H1 (cell line): ENCODE results near the gene SLC35E1. TPM values are rescaled to one million over a fixed set of nuclear protein-coding genes. Genes with fewer than 3 reads are reported as not detected.

Experiments
- CTCF ChIA-PET: fragments of 300-600 bp; sonication (Branson Sonifier 250); formaldehyde crosslinking; loops from one replicate; lab custom pipeline; 2021; ENCODE audit not compliant: partially characterized antibody; lab: Charles Lee
- POLR2A ChIA-PET: fragments of 300-600 bp; sonication (Branson Sonifier 250); formaldehyde crosslinking; loops from one replicate; lab custom pipeline; 2021; ENCODE audit warnings: inconsistent platforms; ENCODE audit not compliant: partially characterized antibody; lab: Charles Lee
- DNase-seq, 2 experiments: peaks; one replicate each; pipeline versions ENCODE4 v3.0.0 to v3.0.0-alpha.2; 2010 to 2022; ENCODE audit warnings: low spot score in 2 of 2, low read depth in 1 of 2, mixed read lengths in 1 of 2
- FAIRE-seq: peaks from 2 replicates; lab custom pipeline; 2011; peaks lifted over from hg19 to GRCh38; lab: Jason Lieb, UNC
- H2AFZ ChIP-seq: 2 replicates; pipeline ENCODE4 v1.8.1; 2012; ENCODE audit warnings: low read length, inconsistent platforms
- H2AK5ac ChIP-seq: 2 replicates; pipeline ENCODE4 v1.6.1; 2013; ENCODE audit warnings: low read depth, low read length
- H2BK120ac ChIP-seq: replicated peaks from 2 replicates; pipeline ENCODE3; 2013; ENCODE audit warnings: low read depth, low read length, inconsistent platforms
- H2BK12ac ChIP-seq: 2 replicates; pipeline ENCODE4 v1.6.1; 2013; ENCODE audit warnings: low read depth, low read length
- H2BK15ac ChIP-seq: 2 replicates; pipeline ENCODE4 v1.6.1; 2013; ENCODE audit warnings: low read length
- H2BK20ac ChIP-seq: 2 replicates; pipeline ENCODE4 v1.6.1; 2013; ENCODE audit warnings: low read length
- H2BK5ac ChIP-seq: 2 replicates; pipeline ENCODE4 v1.6.1; 2013; ENCODE audit warnings: low read depth, low read length
- H3K14ac ChIP-seq: 2 replicates; pipeline ENCODE4 v1.6.1; 2013; ENCODE audit warnings: inconsistent platforms; ENCODE audit not compliant: insufficient read length
- H3K18ac ChIP-seq: 2 replicates; pipeline ENCODE4 v1.6.1; 2013; ENCODE audit warnings: low read length; ENCODE audit errors: extremely low read depth
- H3K23ac ChIP-seq: 2 replicates; pipeline ENCODE4 v1.6.1; 2013; ENCODE audit warnings: inconsistent platforms; ENCODE audit not compliant: insufficient read length
- H3K23me2 ChIP-seq: 2 replicates; pipeline ENCODE4 v1.6.1; 2013; ENCODE audit warnings: low read depth, low read length
- H3K27ac ChIP-seq: 2 replicates; pipeline ENCODE4 v1.6.1; 2011; ENCODE audit warnings: low read depth, low read length, inconsistent platforms
- H3K27me3 ChIP-seq, 4 experiments: replicated peaks in 1 of 4; 1 replicate in 1 of 4; 2 replicates in 3 of 4; pipeline versions ENCODE4 v1.6.1 to v1.8.1; 2011 to 2013; ENCODE audit warnings: low read length in 3 of 4, mild to moderate bottlenecking in 3 of 4, inconsistent platforms in 2 of 4, mixed read lengths in 2 of 4, moderate library complexity in 1 of 4; ENCODE audit not compliant: control insufficient read depth in 3 of 4, insufficient read depth in 3 of 4; ENCODE audit errors: extremely low read depth in 1 of 4
- H3K36me3 ChIP-seq, 4 experiments: 2 replicates each; pipeline versions ENCODE4 v1.6.1 to v1.8.1; 2011 to 2013; ENCODE audit warnings: mild to moderate bottlenecking in 4 of 4, low read length in 3 of 4, moderate library complexity in 2 of 4, control low read depth in 1 of 4, inconsistent platforms in 1 of 4; ENCODE audit not compliant: insufficient read depth in 4 of 4, control insufficient read depth in 2 of 4
- H3K4ac ChIP-seq: replicated peaks from 2 replicates; pipeline ENCODE3; 2013; ENCODE audit warnings: low read length, low read depth, mixed read lengths, inconsistent platforms; ENCODE audit not compliant: insufficient read length
- H3K4me1 ChIP-seq, 4 experiments: replicated peaks in 1 of 4; 1 replicate in 1 of 4; 2 replicates in 3 of 4; pipeline versions ENCODE4 v1.6.1 to v1.8.1; 2011 to 2013; ENCODE audit warnings: low read length in 3 of 4, inconsistent platforms in 2 of 4, mixed read lengths in 1 of 4; ENCODE audit not compliant: insufficient read depth in 4 of 4, control insufficient read depth in 3 of 4
- H3K4me2 ChIP-seq, 2 experiments: 2 replicates each; pipeline versions ENCODE4 v1.6.1 to v1.8.1; 2011 to 2013; ENCODE audit warnings: low read depth in 2 of 2, low read length in 2 of 2, control low read depth in 1 of 2, inconsistent platforms in 1 of 2, mild to moderate bottlenecking in 1 of 2; ENCODE audit not compliant: insufficient read depth in 1 of 2
- H3K4me3 ChIP-seq, 4 experiments: fragments of 200-600, 300-600 bp in 1 of 4; sonication (generic), shearing (Covaris generic), sonication (Bioruptor Twin) in 1 of 4; 2 replicates each; pipeline versions ENCODE4 v1.5.1 to v1.8.1; 2011 to 2016; ENCODE audit warnings: low read length in 4 of 4, low read depth in 3 of 4, control low read depth in 2 of 4, inconsistent platforms in 2 of 4, mild to moderate bottlenecking in 2 of 4, mixed read lengths in 1 of 4, moderate library complexity in 1 of 4; ENCODE audit not compliant: insufficient read depth in 2 of 4; ENCODE audit errors: extremely low read depth in 1 of 4
- H3K56ac ChIP-seq: replicated peaks from 2 replicates; pipeline ENCODE3; 2013; ENCODE audit warnings: low read depth, mild to moderate bottlenecking, mixed read lengths, low read length, inconsistent platforms; ENCODE audit not compliant: insufficient read length
- H3K79me1 ChIP-seq: 2 replicates; pipeline ENCODE4 v1.6.1; 2013; ENCODE audit warnings: low read depth, low read length, control low read depth
- H3K79me2 ChIP-seq, 2 experiments: 2 replicates each; pipeline versions ENCODE4 v1.6.1 to v1.8.1; 2012 to 2013; ENCODE audit warnings: low read length in 2 of 2, mild to moderate bottlenecking in 2 of 2, inconsistent platforms in 1 of 2; ENCODE audit not compliant: insufficient read depth in 2 of 2, control insufficient read depth in 1 of 2
- H3K9ac ChIP-seq, 4 experiments: replicated peaks in 1 of 4; 1 replicate in 1 of 4; 2 replicates in 3 of 4; pipeline versions ENCODE4 v1.6.1 to v1.8.1; 2011 to 2013; ENCODE audit warnings: low read depth in 3 of 4, low read length in 3 of 4, control low read depth in 2 of 4, mild to moderate bottlenecking in 2 of 4, moderate library complexity in 2 of 4, inconsistent platforms in 1 of 4; ENCODE audit errors: extremely low read depth in 1 of 4
- H3K9me3 ChIP-seq, 2 experiments: 2 replicates each; pipeline versions ENCODE4 v1.6.1 to v1.8.1; 2012 to 2013; ENCODE audit warnings: mild to moderate bottlenecking in 2 of 2, moderate library complexity in 2 of 2, control low read depth in 1 of 2, inconsistent platforms in 1 of 2, low read depth in 1 of 2, low read length in 1 of 2, mixed read lengths in 1 of 2; ENCODE audit not compliant: insufficient read depth in 2 of 2
- H4K20me1 ChIP-seq, 2 experiments: replicated peaks in 1 of 2; 2 replicates each; pipeline versions ENCODE3 to v1.8.1; 2011 to 2013; ENCODE audit warnings: inconsistent platforms in 2 of 2, low read length in 2 of 2, mild to moderate bottlenecking in 1 of 2; ENCODE audit not compliant: insufficient read depth in 2 of 2, control insufficient read depth in 1 of 2
- H4K5ac ChIP-seq: 2 replicates; pipeline ENCODE4 v1.6.1; 2013; ENCODE audit warnings: low read length, low read depth, mixed read lengths, inconsistent platforms; ENCODE audit not compliant: insufficient read length
- H4K8ac ChIP-seq: 2 replicates; pipeline ENCODE4 v1.8.0; 2013; ENCODE audit warnings: mild to moderate bottlenecking, moderate library complexity, low read length, inconsistent platforms; ENCODE audit not compliant: insufficient read depth; ENCODE audit errors: extremely low read depth
- H4K91ac ChIP-seq: replicated peaks from 2 replicates; pipeline ENCODE3; 2013; ENCODE audit warnings: low read length, mixed read lengths, inconsistent platforms; ENCODE audit not compliant: insufficient read length
- BRCA1 ChIP-seq: IDR thresholded peaks from 2 replicates; pipeline ENCODE4 v1.6.1; 2012; ENCODE audit warnings: low read depth, low read length, improper control_type of control experiment
- CREB1 ChIP-seq: IDR thresholded peaks from 2 replicates; pipeline ENCODE4 v1.6.1; 2012; ENCODE audit warnings: inconsistent platforms
- EZH2 ChIP-seq: fragments of 200-600 bp; sonication (generic); IDR thresholded peaks from 2 replicates; pipeline ENCODE4 v1.7.1; 2012; ENCODE audit warnings: low read depth, mild to moderate bottlenecking, moderate library complexity, low read length, inconsistent platforms; ENCODE audit not compliant: severe bottlenecking
- JUN ChIP-seq: IDR thresholded peaks from 2 replicates; pipeline ENCODE4 v1.6.1; 2011; ENCODE audit warnings: low read depth, mild to moderate bottlenecking, improper control_type of control experiment, low read length
- NRF1 ChIP-seq: IDR thresholded peaks from 2 replicates; pipeline ENCODE4 v1.6.1; 2011; ENCODE audit warnings: mild to moderate bottlenecking, low read depth, low read length, improper control_type of control experiment
- PHF8 ChIP-seq: fragments of 200-600 bp; sonication (generic); conservative IDR thresholded peaks from 2 replicates; pipeline ENCODE4 v1.7.1; 2012; ENCODE audit warnings: low read depth, mild to moderate bottlenecking, inconsistent platforms, low read length, moderate library complexity
- POLR2A ChIP-seq, 2 experiments: IDR thresholded peaks; 1 replicate in 1 of 2; 2 replicates in 1 of 2; pipeline ENCODE4 v1.6.1; 2011; ENCODE audit warnings: low read depth in 2 of 2, low read length in 2 of 2, mild to moderate bottlenecking in 2 of 2; ENCODE audit errors: control extremely low read depth in 1 of 2
- POU5F1 ChIP-seq: IDR thresholded peaks from 2 replicates; pipeline ENCODE4 v1.6.1; 2011; ENCODE audit warnings: low read depth, mild to moderate bottlenecking, low read length, moderate library complexity
- RXRA ChIP-seq: IDR thresholded peaks from 2 replicates; pipeline ENCODE4 v1.6.1; 2011; ENCODE audit warnings: low read depth, mild to moderate bottlenecking, low read length, moderate library complexity; ENCODE audit not compliant: insufficient read depth
- SAP30 ChIP-seq: fragments of 300-600 bp; sonication (generic); IDR thresholded peaks from 2 replicates; pipeline ENCODE4 v1.7.1; 2012; ENCODE audit warnings: low read length, moderate library complexity, mild to moderate bottlenecking, inconsistent platforms; ENCODE audit not compliant: insufficient read depth, insufficient replicate concordance
- SUZ12 ChIP-seq: fragments of 200-600 bp; sonication (generic); IDR thresholded peaks from 2 replicates; pipeline ENCODE4 v1.6.1; 2012; ENCODE audit warnings: mild to moderate bottlenecking, inconsistent platforms, low read length, moderate library complexity, mixed read lengths
- USF2 ChIP-seq: IDR thresholded peaks from 2 replicates; pipeline ENCODE4 v1.6.1; 2011; ENCODE audit warnings: low read length, improper control_type of control experiment
- WGBS, 2 experiments: shearing (Covaris generic) in 1 of 2; methylation state at CpG; one replicate each; pipeline versions ENCODE4 v1.1.6 to v1.1.7; 2013 to 2015; ENCODE audit warnings: low lambda C conversion rate in 2 of 2, mixed read lengths in 2 of 2, inconsistent platforms in 1 of 2, low coverage in 1 of 2, missing lambda C conversion rate in 1 of 2; ENCODE audit not compliant: insufficient replicate concordance in 2 of 2, insufficient coverage in 1 of 2, insufficient read length in 1 of 2; ENCODE audit errors: extremely low coverage in 1 of 2, missing lambda C conversion rate in 1 of 2; 5-methylcytosine and 5-hydroxymethylcytosine counted together
- polyA plus RNA-seq, 7 experiments: library from polyadenylated mRNA; depleted of rRNA in 3 of 7; stranded (reverse) in 5 of 7; unstranded in 2 of 7; fragments of >200 nt in 5 of 7; fragments of 200-250 nt in 2 of 7; gene quantifications; 1 replicate in 5 of 7; 2 replicates in 1 of 7; 4 replicates in 1 of 7; pipeline versions ENCODE4 v1.2.1 to v1.2.3, GENCODE V29; 2011 to 2013; ENCODE audit warnings: missing spikeins in 2 of 7, mixed read lengths in 2 of 7
- total RNA-seq: library from RNA; stranded (reverse); fragmentation: NEBNext Ultra II Directional; extraction: Animal tissue kit (Norgen Biotek cat#: 25700); gene quantifications from 2 replicates; pipeline ENCODE4 v1.2.1, GENCODE V29; 2021

SLC35E1 gene
- total and polyA plus RNA-seq, 2 of the 8 experiments (the other 6 are each of a cell fraction or from before 2014, with no cell fraction given): 26.0 to 31.9 TPM

- Histone ChIP-seq H4K20me1 (peaks cover 14 to 27% of the 10 kb centered on the region in 2 experiments), H3K4me2 (no peak overlapping the region), H2BK5ac (0 out of 2 replicates have a peak overlapping the region, but pooled peaks have one; percentile 18), H3K4ac (no peak overlapping the region), H3K79me1 (no peaks in the 10 kb centered on the region), H2AK5ac (no peak overlapping the region), H3K4me3 (no peak overlapping the region), H4K91ac (no peak overlapping the region), H2BK15ac (no peak overlapping the region), H3K27ac (no peak overlapping the region), H2BK120ac (no peak overlapping the region), H3K79me2 (no peaks in the 10 kb centered on the region), H4K8ac (no peak overlapping the region), H2AFZ (no peak overlapping the region), H3K56ac (no peak overlapping the region), H3K4me1 (no peaks in the 10 kb centered on the region), H3K23ac (no peak overlapping the region), H3K9me3 (no peaks in the 10 kb centered on the region), H3K14ac (no peak overlapping the region), H3K27me3 (no peaks in the 10 kb centered on the region), H3K18ac (no peak overlapping the region), H3K23me2 (no peaks in the 10 kb centered on the region), H3K9ac (no peak overlapping the region), H2BK12ac (no peak overlapping the region), H4K5ac (no peak overlapping the region), H3K36me3 (peaks cover 23 to 52% (median 50%) of the 10 kb centered on the region in 4 experiments), H2BK20ac (no peak overlapping the region)
- DNase-seq (no peak), FAIRE-seq (no peak)
- POLR2A ChIA-PET: interaction anchor here (0.7 to 4.5 kb wide), 9 partner anchors 9 to 75 kb away, joined by 3 to 34 read pairs (median 4); partner anchors contain the start of genes C19orf44 and CALR3
- CTCF ChIA-PET: interaction anchor here (0.6 to 6.1 kb wide), 12 partner anchors 10 to 116 kb away, joined by 3 to 67 read pairs (median 4); no protein-coding TSS in a partner anchor
- 91% methylated on average over 14 of the region's 14 CpGs; no CpG with 5 or more reads in 1 of the 2 experiments for WGBS, 2 experiments
- TF ChIP-seq RXRA (no peak), NRF1 (no peak), SUZ12 (no peak), SAP30 (no peak), CREB1 (no peak), USF2 (no peak), POLR2A (IDR thresholded peaks at IDR 0.05; ENCODE audit: control extremely low read depth in 1 of 2, low read depth in 2 of 2, low read length in 2 of 2) (no peak), POU5F1 (no peak), JUN (no peak), BRCA1 (no peak), EZH2 (no peak), PHF8 (no peak)
Observed at GRCh38 chr19:16516923-16517610, 55.1 kb downstream of the SLC35E1 start.
